SU-DHL-6 (cell line): ENCODE measurements around the gene ZNF341.

Experiments
- EZH2phosphoT487 ChIP-seq: fragments of 200-600 bp; sonication (generic), shearing (Covaris generic); conservative IDR thresholded peaks from 2 replicates; pipeline ENCODE4 v1.6.1; 2018; ENCODE audit warnings: mild to moderate bottlenecking, antibody characterized with exemption, low read length, moderate library complexity, mixed read lengths
- TF ChIP-seq, protein P1 (sequence below): fragments of 200-600 bp; sonication (generic); IDR thresholded peaks from one replicate; pipeline ENCODE4 v1.5.1; 2017; ENCODE audit warnings: antibody characterized with exemption, mild to moderate bottlenecking, low read length, moderate library complexity; ENCODE audit not compliant: insufficient read depth, poor library complexity, severe bottlenecking

- TF ChIP-seq, protein P1, sequence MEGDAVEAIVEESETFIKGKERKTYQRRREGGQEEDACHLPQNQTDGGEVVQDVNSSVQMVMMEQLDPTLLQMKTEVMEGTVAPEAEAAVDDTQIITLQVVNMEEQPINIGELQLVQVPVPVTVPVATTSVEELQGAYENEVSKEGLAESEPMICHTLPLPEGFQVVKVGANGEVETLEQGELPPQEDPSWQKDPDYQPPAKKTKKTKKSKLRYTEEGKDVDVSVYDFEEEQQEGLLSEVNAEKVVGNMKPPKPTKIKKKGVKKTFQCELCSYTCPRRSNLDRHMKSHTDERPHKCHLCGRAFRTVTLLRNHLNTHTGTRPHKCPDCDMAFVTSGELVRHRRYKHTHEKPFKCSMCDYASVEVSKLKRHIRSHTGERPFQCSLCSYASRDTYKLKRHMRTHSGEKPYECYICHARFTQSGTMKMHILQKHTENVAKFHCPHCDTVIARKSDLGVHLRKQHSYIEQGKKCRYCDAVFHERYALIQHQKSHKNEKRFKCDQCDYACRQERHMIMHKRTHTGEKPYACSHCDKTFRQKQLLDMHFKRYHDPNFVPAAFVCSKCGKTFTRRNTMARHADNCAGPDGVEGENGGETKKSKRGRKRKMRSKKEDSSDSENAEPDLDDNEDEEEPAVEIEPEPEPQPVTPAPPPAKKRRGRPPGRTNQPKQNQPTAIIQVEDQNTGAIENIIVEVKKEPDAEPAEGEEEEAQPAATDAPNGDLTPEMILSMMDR = no peak
- no peak for TF ChIP-seq EZH2phosphoT487
Measured at GRCh38 chr20:33694639-33695012, 37.2 kb upstream of the ZNF341 start.
